ENCODE measurements around the gene ENOX1.

DNA sequence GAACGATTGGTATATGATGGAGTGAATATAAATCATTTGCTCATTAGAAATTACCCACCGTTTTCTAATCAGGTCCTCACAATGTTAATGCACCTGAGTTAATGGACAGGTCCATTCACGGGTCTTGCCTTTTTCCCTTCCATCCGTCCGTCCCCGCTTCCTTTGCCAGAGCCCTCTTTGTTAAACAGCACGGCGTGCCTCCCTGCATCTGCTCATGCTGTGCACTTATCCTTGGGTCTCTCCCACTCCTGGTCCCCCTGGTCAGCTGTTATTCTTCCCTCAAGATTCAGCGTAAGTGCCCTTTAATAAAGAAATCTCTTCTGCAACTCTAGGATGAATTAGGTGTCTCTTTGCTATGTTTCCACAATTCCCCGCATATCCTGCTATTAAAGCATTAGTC is 438.9 kb downstream of the ENOX1 start:
- TF ChIP-seq, protein P1, sequence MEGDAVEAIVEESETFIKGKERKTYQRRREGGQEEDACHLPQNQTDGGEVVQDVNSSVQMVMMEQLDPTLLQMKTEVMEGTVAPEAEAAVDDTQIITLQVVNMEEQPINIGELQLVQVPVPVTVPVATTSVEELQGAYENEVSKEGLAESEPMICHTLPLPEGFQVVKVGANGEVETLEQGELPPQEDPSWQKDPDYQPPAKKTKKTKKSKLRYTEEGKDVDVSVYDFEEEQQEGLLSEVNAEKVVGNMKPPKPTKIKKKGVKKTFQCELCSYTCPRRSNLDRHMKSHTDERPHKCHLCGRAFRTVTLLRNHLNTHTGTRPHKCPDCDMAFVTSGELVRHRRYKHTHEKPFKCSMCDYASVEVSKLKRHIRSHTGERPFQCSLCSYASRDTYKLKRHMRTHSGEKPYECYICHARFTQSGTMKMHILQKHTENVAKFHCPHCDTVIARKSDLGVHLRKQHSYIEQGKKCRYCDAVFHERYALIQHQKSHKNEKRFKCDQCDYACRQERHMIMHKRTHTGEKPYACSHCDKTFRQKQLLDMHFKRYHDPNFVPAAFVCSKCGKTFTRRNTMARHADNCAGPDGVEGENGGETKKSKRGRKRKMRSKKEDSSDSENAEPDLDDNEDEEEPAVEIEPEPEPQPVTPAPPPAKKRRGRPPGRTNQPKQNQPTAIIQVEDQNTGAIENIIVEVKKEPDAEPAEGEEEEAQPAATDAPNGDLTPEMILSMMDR (IDR thresholded peaks at IDR 0.05): no peak
- no peak for TF ChIP-seq CHD2 (IDR thresholded peaks at IDR 0.05; ENCODE audit: low read length, partially characterized antibody)
